Measurements from ENCODE around the gene HM13. TPM values are rescaled to one million over a fixed set of nuclear protein-coding genes. Genes with fewer than 3 reads are reported as not detected.
"Not testable (repeated sequence)": the region's sequence is repeated elsewhere in the genome, so short reads cannot be mapped to it uniquely, and the experiment has no call there.

Gene HM13
- polyA plus RNA-seq, 3 donors: 139 to 152 (median 151) TPM

DNA sequence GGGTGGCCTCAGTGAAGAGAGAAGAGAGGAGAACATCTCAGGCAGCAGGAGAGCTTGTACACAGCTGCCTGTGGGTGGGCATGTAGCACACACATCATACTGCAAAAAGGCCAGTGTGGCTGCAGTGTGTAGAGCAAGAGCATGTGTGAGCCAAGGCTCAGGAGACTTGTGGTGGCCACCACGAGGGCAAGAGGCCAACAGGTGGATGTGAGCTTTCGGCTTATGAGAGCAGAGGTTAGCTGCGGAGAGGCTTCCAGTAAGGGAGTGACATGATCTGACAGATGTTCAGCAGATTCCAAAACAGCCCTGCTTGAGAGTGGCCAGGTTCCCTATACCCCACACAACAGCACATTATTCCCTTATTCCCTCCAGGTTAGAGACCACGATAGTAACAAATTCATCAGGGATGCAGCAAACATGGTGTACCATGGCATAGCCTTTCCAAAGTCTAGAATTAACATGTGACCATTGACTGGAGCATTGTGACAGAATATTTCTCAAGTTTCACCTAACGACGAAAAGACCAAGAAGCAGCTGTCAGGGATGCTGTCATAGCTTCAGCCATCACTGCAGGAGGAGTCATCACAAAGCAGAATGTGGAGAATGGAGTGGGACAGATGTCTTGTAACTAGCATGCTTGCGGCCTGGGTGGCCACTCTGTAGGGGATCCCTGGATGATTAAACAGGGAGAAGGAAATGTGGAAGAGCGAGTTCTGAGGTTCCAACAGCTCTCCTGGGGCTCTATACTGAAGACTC, 23.1 kb downstream of the HM13 start:
- no peak for DNase-seq

DNA sequence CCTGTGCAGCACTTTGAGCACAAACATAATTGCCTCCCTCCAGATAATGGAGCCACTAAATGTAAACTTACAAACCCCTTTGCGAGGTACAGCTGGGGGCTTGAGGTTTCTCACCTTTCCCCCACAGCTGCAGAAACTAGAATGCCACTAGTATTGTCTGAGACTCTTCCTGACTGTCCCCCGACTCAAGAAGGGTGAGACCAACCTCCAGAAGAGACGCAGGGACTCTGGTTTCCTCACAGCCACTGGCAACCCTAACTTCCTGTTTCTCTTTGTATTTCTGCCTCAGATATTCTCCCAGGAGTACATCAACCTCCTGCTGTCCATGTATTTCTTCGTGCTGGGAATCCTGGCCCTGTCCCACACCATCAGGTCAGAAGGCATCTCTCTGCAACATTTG, 23.6 kb downstream of the HM13 start:
- DNase-seq: no peak

DNA sequence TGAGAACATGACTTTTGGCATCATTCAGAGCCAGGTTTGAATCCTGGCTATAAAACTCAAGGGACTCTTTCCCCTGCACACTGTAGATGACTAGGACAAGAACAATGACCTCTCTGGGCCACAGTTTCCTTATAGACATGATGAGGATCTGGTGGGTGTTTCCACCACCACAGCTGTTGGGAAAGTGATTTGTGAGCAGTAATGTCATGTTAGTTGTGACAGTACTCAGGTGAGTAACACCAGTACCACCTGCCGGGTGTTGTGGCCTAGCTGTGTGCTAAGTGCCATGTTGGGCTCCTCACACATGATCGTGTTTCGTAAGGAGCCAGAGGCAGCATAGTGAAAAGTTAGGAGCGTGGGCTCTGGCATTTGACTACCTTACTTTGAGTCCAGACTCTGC, 24.1 kb downstream of the HM13 start:
- no peak for DNase-seq

DNA sequence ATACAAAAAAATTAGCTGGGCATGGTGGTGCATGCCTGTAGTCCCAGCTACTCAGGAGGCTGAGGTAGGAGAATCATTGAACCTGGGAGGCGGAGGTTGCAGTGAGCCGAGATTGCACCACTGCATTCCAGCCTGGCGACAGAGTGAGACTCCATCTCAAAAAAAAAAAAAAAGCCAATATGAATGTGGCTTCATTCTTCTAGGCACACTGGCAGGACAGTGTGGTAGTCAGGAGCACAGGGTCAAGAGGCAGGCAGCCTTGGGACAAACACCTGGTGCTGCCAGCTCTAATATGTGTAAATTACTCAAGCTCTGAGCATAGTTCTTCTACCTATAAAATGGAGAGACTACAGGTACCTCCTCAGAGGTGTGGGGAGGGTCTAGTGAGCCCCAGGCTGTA, 25.4 kb downstream of the HM13 start:
- DNase-seq: not testable (repeated sequence)

DNA sequence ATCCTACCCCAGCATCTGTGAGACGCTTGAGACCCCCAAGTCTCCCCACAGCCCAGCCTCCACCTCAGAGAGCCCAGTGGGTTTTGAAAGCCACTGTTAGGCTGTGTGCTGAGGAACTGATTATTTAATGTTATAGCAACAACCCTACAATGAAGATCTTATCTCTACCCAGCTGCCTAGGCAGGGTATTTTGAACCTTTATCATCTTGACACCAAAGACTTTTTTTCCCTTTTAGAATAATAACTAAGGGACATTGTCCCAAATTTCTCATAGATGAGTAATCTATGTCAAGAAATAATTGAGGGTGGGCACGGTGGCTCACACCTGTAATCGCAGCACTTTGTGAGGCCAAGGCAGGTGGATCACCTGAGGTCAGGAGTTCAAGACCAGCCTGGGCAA, 26.2 kb downstream of the HM13 start:
- DNase-seq: no peak

DNA sequence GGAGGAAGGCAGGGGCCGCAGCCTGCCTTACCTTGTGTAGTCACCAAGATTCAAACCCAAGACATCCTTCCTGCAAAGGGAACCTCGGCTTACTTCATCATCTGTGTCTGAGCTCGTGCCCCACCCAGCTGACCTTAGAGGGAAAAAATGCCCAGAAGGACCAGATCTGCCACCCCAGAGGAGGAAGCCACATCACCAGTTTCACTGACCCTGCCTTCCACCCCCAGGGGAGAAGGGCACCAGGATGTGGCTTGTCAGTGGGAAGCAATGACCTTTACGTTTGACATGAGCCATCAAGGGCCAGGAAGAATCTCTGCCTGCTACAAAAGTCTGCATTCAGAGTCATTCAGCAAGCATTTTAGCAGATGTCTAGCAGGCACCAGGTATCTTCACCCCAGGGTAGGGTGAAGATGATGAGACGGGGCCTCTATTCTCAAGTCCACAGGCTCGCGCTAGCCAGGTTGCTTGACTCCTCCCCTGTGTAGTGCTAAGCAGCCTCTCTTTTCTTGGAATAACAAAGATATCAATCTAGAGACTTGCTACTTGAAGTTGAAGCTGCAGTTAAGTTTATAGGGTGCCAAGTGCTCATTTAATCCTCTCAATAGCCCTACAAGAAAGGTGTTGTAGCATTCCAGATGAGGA, 28.1 kb downstream of the HM13 start:
- no peak for DNase-seq

DNA sequence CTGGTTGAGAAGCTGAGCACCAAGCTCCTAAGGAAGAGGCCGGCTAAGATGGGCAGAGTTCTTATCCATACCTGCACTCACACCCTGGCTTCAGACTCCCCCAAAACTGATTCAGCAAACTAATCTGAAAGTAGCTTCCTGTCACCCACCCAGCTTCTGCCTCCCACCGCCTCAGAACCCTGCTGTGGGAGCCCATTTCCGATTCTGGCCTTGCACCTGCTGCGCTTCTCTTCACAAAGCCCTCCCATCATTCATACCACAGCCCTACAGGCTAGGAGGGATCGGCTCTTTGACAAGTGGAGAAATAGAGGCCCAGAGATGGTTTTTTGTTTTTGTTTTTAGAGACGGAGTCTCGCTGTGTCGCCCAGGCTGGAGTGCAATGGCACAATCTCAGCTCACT, 28.7 kb downstream of the HM13 start:
- DNase-seq: no peak

DNA sequence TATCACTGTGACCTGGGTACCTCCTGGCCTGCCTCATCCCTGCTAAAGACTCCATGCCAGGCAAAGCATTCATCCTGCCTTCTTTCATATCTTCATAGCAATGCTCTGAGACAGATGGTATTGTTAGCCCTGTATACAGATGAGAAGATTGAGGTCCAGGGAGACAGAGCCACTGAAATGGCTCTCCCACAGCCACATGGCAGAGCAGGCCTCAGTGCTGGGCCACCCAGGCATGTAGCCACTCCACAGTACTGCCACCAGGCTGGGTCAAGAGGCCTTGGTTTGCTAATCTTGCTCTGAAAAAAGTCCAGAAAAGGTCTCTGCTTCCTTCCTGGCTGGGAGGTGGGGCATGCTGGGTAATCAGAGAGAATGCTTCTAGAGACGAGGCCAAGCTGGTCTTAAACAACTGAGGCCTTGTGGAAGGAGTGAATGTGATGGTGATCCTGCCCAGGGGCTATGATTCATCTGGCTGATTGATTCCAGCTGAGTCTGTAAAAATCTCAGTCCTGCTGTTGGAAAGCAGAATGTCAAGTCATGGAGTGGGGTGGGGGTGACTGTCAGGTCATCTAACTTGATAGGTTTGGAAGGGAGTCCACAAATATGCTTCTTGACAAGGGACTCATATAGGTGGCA, 29.8 kb downstream of the HM13 start:
- DNase-seq: peak; percentile 42

DNA sequence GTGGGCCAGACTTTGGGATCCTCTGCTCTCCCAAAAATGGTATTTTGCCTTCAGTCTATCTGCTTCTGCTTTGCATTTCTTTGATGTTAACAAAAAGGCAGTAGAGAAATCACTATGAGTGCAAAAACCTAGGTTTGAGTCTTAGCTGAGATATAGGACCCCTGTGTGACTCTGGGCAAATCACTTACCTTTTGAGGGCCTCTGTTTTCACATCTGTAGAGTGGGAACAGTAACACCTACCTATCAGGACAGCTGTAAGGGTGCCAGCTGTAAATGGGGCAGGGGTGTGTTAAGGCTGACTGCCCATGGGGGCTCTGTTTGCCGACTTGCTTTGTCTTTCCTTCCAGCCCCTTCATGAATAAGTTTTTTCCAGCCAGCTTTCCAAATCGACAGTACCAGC, 30.4 kb downstream of the HM13 start:
- no peak for DNase-seq

DNA sequence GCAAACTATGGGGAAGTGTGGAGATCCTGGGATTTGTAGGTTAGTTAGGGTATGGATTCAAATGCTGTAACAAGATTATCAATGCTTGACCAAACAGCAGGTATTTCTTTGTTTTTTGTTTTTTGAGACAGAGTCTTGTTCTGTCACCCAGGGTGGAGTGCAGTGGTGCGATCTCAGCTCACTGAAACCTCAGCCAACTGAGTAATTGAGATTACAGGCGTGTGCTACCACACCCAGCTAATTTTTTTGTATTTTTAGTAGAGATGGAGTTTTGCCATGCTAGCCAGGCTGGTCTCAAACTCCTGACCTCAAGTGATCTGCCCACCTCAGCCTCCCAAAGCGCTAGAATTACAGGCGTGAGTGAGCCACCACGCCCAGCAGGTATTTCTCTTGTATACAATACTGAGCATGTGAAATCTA, 31.4 kb downstream of the HM13 start:
- DNase-seq: not testable (repeated sequence)

DNA sequence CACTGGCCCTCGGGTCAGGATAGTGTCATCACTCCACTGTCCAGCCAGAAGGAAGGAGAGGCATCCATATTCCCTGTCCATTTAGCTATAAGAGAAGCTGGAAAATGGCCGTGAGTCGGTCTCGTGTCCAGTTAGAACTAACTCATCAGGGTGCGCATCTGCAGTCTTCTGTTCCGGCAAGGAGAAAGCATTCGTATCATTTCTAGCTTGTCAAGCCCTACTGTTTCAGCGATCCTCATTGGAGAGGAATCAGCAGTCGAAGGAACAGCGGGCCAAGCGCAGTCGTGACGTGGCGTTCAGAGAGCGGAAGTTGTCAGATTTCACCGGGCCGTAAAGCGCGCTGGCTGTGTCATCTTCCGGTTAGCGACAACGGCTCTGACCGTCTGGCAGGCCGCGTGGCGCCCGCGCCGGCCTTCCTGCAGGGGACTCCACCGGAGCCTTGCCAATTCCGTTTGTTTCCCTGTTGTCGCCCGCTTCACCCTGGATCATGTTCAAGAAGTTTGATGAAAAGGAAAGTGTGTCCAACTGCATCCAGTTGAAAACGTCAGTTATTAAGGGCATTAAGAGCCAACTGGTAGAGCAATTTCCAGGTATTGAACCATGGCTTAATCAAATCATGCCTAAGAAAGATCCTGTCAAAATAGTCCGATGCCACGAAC, 32.9 kb downstream of the HM13 start:
- peak; percentile 88 for DNase-seq

DNA sequence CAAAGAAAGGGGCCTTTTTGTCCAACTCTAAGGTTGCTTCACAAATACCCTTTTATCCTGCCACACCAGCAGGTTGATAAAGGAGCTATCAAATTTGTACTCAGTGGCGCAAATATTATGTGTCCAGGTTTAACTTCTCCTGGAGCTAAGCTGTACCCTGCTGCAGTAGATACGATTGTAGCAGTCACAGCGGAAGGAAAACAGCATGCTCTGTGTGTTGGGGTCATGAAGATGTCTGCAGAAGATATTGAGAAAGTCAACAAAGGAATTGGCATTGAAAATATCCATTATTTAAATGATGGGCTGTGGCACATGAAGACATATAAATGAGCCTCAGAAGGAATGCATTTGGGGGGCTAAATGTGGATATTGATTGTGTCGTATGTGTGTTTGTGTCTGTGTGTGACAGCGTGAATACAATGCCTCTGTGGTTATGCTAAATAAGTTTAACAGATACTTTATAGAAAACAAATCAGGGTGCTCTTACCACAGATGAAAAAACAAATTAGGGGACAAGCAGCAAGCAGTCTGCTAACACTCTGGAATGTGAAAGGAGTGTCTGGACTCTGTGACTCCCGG, 33.6 kb downstream of the HM13 start:
- no peak for DNase-seq

DNA sequence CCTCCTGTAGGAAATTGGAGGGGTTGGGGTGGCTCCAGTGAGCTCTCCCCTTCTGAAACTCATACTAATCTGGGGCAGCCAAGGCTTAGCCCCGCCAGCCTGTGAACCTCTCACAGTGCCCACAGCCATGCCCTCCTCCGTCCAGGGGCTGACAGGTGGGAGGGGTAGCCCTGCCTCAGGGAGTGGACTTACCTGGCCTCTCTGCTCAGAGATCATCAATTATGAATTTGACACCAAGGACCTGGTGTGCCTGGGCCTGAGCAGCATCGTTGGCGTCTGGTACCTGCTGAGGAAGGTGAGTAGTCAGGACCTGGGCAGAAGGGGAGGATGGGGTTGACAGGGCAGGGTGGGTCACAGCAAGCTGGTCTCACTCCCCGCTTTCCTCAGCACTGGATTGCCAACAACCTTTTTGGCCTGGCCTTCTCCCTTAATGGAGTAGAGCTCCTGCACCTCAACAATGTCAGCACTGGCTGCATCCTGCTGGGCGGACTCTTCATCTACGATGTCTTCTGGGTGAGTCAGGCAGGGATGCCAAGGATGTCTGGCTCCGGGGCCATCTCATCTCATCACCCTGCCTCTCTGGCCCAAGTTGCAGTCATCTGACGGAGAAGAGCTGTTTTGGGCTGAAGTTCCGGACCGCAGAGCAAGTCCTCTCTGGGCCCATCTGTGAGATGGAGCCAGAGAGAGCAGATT, 34.7 kb downstream of the HM13 start:
- DNase-seq: no peak

DNA sequence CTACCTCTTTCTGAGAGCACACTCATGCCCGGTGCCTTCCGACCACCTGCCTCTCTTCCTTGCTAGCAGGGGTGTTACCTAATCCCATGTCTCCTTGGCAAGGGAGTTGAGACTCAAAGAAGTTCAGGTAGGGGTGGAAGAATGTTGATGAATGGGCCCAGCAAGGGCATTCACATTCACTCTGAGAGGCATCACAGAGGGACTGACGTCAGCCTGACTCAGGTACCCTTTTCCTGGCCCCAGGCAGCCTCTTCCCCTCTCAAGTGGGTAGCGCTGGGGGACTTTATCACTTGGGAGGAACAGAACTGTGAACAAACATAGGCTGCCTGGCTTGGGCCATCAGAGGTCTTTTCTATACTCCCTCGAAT, 35.3 kb downstream of the HM13 start:
- no peak for DNase-seq

DNA sequence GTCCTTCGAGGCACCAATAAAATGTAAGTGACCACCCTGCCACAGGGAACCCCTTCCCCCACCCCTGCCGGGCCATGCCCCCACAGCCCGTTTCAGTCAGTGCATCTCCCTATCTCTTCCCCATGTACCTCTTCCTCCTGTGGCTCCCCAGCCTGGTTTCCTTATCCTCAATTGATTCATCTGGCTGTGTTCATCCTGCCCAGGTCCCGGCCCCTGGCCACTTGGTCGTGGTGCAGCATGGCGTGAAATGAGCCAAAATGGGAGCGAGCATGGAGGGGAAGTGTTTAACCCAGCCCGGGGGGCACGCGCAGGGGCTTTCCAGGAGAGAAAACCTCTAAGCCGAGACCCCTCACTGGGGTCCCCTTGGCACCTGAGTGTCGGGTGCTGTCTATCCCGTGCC, 35.9 kb downstream of the HM13 start:
- DNase-seq: no peak

DNA sequence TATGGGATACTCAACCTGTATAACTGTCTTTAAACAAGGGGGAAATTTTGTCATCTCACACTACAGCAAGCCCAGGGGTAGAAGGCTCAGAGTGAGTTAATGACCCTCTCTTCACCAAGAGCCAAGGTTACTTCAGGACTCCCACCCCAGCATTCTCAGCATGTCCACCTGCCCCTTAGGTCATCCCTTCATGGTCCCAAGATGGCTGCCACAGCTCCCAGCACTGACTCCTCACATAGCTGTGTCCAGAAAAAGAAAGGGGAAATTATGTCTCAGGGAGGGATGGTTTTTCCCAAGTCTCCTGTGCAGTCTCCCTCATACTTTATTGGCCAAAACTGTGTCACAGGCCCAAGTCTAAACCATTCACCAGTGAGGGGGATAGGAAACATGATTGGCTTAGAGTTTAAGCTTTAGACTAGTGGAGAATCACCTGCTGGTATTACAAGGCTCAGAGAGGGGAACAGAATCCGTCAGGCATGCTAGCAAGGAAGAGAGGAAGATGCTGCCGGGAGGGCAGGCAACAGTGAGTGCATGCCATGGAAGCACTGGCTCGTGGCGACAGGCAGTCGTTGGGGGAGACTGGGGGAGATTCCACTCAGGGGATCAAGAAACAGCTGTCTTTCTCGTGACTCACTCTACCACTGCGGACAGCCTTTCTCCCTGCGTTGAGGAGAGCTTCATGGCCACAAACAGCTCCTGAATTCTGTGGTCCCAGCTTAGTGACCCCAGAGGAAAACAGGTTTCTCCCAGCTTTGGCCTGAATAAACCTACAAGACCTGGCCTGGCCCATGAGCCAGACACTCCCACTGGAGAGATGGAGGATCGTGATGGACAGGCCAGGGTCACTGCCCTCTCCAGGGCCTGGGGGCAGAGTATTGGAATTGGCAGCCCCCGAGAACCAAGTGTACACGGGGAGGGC, 37.2 kb downstream of the HM13 start:
- DNase-seq: no peak

DNA sequence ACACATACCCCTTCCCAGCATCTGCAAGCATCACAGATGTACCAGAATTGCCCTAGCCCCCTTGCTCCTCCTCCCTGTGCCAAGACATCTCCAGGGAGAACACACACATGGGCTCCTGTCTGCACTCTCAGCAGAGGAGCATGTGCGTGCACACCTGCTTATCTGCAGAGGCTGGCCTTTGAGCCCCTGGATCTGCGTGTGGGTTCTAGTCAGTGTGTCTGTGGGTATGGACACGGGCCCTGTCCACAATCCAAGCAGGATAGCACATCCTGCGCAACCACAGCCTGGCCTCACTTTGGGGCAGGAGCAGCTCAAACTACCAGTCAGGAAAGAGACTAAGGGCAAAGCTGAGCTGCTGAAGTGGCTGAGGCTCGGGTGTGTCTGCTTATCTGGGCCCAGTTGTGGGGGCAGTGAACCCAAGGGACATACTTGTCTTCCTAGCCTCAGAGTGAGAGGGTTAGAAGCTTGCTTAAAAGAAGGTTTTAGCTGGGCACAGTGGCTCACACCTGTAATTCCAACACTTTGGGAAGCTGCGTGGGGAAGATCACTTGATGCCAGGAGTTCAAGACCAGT, 41.0 kb downstream of the HM13 start:
- no peak for DNase-seq

DNA sequence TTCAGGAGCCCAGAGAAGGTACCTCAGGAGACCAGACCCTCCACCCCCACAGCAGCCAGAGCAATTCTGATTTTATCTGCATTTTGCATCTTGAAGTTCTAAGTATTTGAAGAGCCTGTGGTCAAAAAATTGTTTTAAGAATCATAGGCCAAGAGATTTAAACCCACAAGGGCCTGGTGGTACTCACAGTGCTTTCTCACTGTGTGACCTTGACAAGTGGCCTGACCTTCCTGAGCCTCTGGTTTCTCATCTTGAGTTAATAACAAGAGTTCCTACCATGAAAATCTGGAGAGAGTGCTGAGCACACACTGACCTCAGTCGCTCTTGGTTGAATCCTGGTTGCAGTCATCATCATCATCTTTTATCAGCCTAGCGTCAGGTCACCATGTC, 45.5 kb downstream of the HM13 start:
- no peak for DNase-seq

DNA sequence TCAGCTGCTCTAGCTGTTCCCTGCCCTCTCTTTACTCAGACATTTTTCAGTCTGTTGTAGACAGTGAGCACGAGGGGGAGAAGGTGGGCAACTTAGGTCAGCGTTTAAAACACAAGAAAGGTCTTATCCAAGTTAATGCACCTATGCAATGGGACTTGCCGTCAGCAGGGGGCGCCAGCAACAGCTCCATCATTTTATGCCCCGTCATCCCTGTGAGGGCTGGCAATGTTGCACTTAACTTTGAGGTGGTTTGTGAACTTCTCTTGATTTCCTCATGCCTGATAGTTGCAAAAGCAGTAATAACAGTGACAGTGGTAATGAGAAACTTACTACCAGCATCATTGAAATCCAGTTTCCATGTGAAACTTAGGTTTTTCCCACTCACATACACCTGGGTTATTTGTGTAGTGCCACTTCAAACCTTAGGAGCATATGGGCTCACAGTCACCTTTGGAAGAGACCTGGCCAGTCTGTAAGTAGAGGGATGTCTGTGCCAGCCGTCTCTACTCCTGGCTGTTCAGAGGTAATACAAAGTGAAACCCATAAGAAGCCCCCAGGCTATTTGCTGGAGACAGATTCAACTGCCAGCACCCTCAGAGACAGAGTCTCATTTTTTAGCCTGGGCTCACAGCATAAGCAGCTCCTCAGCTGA, 46.0 kb downstream of the HM13 start:
- DNase-seq: no peak
